Measurements from ENCODE around the gene PIAS3. TPM values are rescaled to one million over a fixed set of nuclear protein-coding genes. Genes with fewer than 3 reads are reported as not detected.

The PIAS3 gene
- total RNA-seq, 2 experiments from 2014 or later: 18.7 to 19.7 TPM

DNA sequence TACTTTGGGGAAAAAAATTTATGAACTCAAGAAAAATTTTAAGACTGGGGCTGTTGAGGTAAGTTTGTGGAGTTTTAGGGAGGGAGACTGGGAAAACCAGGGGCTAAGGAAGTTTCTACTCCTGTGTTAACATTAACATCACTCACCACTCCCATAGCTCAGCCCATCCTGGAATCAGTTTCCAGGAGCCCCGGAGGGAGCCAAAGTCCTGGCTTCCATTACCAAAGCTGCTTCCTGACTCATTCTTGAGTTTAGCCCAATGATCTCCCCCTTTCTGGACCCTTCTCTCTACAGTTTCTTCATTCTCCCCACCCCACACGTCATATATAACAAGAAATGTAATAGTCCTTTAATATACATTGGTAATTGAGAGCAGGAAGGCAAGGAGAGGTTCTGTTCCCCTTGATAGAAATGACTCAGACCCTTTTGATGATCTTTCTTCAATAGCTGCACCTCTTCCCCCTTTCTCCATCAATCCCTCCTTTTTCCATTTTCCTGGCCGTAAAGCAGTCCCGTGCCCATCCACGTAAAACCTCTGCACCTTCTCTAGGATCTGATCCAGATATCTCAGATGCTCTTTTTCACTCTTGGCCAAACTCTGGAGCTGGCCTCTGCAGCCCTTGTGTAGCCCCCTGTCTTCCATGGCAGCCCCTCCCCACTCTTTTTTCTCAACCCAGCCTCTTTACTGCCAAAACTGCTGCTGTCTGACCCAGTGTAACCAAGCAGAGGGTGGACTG lies 4.6 kb upstream of the PIAS3 start:
- no peak overlapping the region for H3K27ac ChIP-seq (ENCODE audit: low read depth in 1 of 2, low read length in 2 of 2)
- no peak overlapping the region for H3K27ac Mint-ChIP-seq
- peaks cover 7% of the 10 kb centered on the region for H3K36me3 Mint-ChIP-seq (ENCODE audit: low read depth)
- H3K4me3 Mint-ChIP-seq: no peak overlapping the region
- no peak for ATAC-seq (ENCODE audit: poor library complexity)
- no peak overlapping the region for H3K4me3 ChIP-seq (ENCODE audit: low read length)
- no peak for DNase-seq
- no peaks in the 10 kb centered on the region for H3K9me3 Mint-ChIP-seq
- H3K36me3 ChIP-seq (ENCODE audit: insufficient read depth, low read length): no peaks in the 10 kb centered on the region
- peaks cover 10% of the 10 kb centered on the region for H3K4me1 ChIP-seq (ENCODE audit: insufficient read depth, low read length)
- intact Hi-C loops (cut with DNase I, micrococcal nuclease): no loop called here
- H3K4me1 Mint-ChIP-seq (ENCODE audit: low read depth): peaks cover 4% of the 10 kb centered on the region
- H3K27me3 Mint-ChIP-seq: no peaks in the 10 kb centered on the region
- TF ChIP-seq, protein P1, sequence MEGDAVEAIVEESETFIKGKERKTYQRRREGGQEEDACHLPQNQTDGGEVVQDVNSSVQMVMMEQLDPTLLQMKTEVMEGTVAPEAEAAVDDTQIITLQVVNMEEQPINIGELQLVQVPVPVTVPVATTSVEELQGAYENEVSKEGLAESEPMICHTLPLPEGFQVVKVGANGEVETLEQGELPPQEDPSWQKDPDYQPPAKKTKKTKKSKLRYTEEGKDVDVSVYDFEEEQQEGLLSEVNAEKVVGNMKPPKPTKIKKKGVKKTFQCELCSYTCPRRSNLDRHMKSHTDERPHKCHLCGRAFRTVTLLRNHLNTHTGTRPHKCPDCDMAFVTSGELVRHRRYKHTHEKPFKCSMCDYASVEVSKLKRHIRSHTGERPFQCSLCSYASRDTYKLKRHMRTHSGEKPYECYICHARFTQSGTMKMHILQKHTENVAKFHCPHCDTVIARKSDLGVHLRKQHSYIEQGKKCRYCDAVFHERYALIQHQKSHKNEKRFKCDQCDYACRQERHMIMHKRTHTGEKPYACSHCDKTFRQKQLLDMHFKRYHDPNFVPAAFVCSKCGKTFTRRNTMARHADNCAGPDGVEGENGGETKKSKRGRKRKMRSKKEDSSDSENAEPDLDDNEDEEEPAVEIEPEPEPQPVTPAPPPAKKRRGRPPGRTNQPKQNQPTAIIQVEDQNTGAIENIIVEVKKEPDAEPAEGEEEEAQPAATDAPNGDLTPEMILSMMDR (IDR thresholded peaks at IDR 0.05): no peak
- ChIA-PET CTCF (interaction anchor here (3.8 kb wide), 1 partner anchor 18 kb away, joined by 13 read pairs; the partner anchor contains the start of gene NUDT17), POLR2A (no interaction called here)
- no peaks in the 10 kb centered on the region for H3K9me3 ChIP-seq (ENCODE audit: control insufficient read depth in 1 of 2, insufficient read depth in 1 of 2, low read length in 2 of 2)
- H3K27me3 ChIP-seq (ENCODE audit: control insufficient read depth in 1 of 2, insufficient read depth in 2 of 2, low read length in 2 of 2): no peaks in the 10 kb centered on the region

DNA sequence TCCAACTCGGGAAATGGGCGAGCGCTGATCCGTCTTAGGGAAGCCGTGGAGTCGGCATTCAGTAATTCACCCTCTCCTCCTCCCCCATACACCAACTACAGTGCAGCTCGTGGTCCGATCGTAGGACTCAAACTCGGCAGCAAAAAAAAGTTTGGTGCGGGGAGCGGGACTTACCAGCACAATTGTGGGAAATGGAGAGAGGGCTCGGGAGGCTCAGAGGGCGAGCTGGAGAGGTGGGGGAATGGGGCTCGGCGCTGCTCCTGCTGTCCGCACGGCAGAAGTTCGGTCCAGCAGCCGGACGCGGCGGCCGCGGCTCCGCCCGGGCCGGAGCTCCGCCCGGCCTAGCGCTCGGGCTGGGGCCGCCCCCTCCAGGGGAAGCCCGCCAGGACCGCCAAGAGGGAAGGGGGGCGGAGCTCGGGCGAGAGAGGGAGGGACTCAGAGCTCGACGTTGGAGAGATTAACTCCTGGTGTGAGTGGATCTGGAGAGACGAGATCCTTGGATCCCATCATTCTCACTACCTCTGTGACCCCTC lies 676 bp upstream of the PIAS3 start:
- Histone ChIP-seq H3K27me3 (ENCODE audit: control insufficient read depth in 1 of 2, insufficient read depth in 2 of 2, low read length in 2 of 2) (no peaks in the 10 kb centered on the region), H3K9me3 (ENCODE audit: control insufficient read depth in 1 of 2, insufficient read depth in 1 of 2, low read length in 2 of 2) (no peaks in the 10 kb centered on the region), H3K36me3 (ENCODE audit: insufficient read depth, low read length) (peaks cover 17% of the 10 kb centered on the region), H3K27ac (ENCODE audit: low read depth in 1 of 2, low read length in 2 of 2) (peak overlapping the region; percentile 32 to 67), H3K4me1 (ENCODE audit: insufficient read depth, low read length) (peaks cover 22% of the 10 kb centered on the region), H3K4me3 (ENCODE audit: low read length) (peak overlapping the region; percentile 75)
- Mint-ChIP-seq H3K27me3 (no peaks in the 10 kb centered on the region), H3K27ac (peak overlapping the region; percentile 85), H3K9me3 (no peaks in the 10 kb centered on the region), H3K4me3 (peak overlapping the region; percentile 98), H3K36me3 (ENCODE audit: low read depth) (peaks cover 31% of the 10 kb centered on the region), H3K4me1 (ENCODE audit: low read depth) (peaks cover 20% of the 10 kb centered on the region)
- TF ChIP-seq, protein P1 (IDR thresholded peaks at IDR 0.05): no peak
- POLR2A ChIA-PET: interaction anchor here (0.6 to 4.8 kb wide), 29 partner anchors 9 to 192 kb away, joined by 3 to 120 read pairs (median 7); partner anchors contain the start of genes ANKRD34A, ANKRD35, ITGA10 and LIX1L
- CTCF ChIA-PET: interaction anchor here (1.0 to 4.2 kb wide), 7 partner anchors 9 to 173 kb away, joined by 3 to 71 read pairs (median 4); partner anchors contain the start of genes NUDT17 and PEX11B
- DNase-seq: peak; percentile 37 to 86 (median 65)
- peak; percentile 61 for ATAC-seq (ENCODE audit: poor library complexity)
- intact Hi-C loops (cut with DNase I, micrococcal nuclease): loop anchor here (1.0 to 5.0 kb wide), 7 partner anchors 15 to 99 kb away; partner anchors contain the start of genes PEX11B (in 2 of the 2), ANKRD35 (in 1 of the 2), LIX1L (in 1 of the 2) and NUDT17 (in 1 of the 2)

DNA sequence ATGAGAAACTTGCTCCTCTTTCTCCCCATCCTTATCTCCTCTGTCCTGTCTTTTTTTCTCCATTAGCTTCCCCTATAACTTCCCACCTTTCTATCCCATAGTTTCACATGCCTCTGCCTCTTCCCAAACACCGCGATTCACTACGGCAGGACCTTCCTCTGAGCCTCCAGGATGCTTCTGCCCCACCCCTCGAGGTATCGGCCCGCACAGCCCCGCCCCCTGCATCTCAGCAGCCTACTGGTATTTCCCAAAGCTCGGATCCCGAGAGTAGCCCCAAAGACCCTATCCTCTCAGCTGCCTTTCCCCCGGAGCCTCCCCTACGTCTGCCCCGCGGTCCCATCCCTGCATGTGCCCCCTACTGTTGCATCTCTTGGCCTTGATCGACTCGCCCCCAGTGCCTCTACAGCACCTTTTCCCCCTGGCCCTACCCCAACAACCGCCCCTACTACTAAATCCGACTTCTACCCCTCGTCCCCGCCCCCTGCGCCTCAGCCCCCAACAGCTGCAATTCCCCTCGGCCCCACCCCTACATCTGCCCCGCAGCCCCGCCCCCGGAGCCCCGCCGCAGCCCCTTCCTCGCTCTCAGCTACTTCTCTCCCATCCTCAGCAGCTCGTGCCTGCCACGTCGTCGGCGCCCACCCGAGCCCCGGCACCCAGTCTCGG lies 512 bp downstream of the PIAS3 start:
- peaks cover 43% of the 10 kb centered on the region for H3K36me3 Mint-ChIP-seq (ENCODE audit: low read depth)
- TF ChIP-seq, protein P1 (IDR thresholded peaks at IDR 0.05): no peak
- peak overlapping the region; percentile 85 for H3K27ac Mint-ChIP-seq
- Histone ChIP-seq H3K36me3 (ENCODE audit: insufficient read depth, low read length) (peaks cover 27% of the 10 kb centered on the region), H3K4me1 (ENCODE audit: insufficient read depth, low read length) (peaks cover 22% of the 10 kb centered on the region), H3K4me3 (ENCODE audit: low read length) (peak overlapping the region; percentile 75), H3K27ac (ENCODE audit: low read depth in 1 of 2, low read length in 2 of 2) (peak overlapping the region in 1 of 2 donors; percentile 67), H3K9me3 (ENCODE audit: control insufficient read depth in 1 of 2, insufficient read depth in 1 of 2, low read length in 2 of 2) (no peaks in the 10 kb centered on the region), H3K27me3 (ENCODE audit: control insufficient read depth in 1 of 2, insufficient read depth in 2 of 2, low read length in 2 of 2) (no peaks in the 10 kb centered on the region)
- CTCF ChIA-PET: interaction anchor here (1.0 to 4.2 kb wide), 8 partner anchors 8 to 174 kb away, joined by 3 to 71 read pairs (median 4); partner anchors contain the start of genes ITGA10, NUDT17 and PEX11B
- ATAC-seq (ENCODE audit: poor library complexity) (peak; percentile 48), DNase-seq (peak in 12 of 14 experiments; percentile 13 to 79 (median 56))
- H3K4me3 Mint-ChIP-seq: peak overlapping the region; percentile 98
- H3K4me1 Mint-ChIP-seq (ENCODE audit: low read depth): peaks cover 20% of the 10 kb centered on the region
- intact Hi-C loops (cut with DNase I, micrococcal nuclease): loop anchor here (2.0 to 5.0 kb wide), 6 partner anchors 14 to 100 kb away; partner anchors contain the start of genes PEX11B (in 2 of the 2), ANKRD35 (in 1 of the 2), LIX1L (in 1 of the 2) and NUDT17 (in 1 of the 2)
- H3K27me3 Mint-ChIP-seq: no peaks in the 10 kb centered on the region
- POLR2A ChIA-PET: interaction anchor here (0.7 to 4.8 kb wide), 25 partner anchors 10 to 181 kb away, joined by 3 to 120 read pairs (median 12); partner anchors contain the start of genes ANKRD34A, ANKRD35, ITGA10 and LIX1L
- no peaks in the 10 kb centered on the region for H3K9me3 Mint-ChIP-seq
